ENCODE measurements around the gene CHST15.

Gene CHST15

GRCh38 chr10:124114696-124115095 lies 21.3 kb upstream of the CHST15 start:
- no peak for FAIRE-seq
- DNase-seq (ENCODE audit: insufficient read length, low spot score): no peak

DNA sequence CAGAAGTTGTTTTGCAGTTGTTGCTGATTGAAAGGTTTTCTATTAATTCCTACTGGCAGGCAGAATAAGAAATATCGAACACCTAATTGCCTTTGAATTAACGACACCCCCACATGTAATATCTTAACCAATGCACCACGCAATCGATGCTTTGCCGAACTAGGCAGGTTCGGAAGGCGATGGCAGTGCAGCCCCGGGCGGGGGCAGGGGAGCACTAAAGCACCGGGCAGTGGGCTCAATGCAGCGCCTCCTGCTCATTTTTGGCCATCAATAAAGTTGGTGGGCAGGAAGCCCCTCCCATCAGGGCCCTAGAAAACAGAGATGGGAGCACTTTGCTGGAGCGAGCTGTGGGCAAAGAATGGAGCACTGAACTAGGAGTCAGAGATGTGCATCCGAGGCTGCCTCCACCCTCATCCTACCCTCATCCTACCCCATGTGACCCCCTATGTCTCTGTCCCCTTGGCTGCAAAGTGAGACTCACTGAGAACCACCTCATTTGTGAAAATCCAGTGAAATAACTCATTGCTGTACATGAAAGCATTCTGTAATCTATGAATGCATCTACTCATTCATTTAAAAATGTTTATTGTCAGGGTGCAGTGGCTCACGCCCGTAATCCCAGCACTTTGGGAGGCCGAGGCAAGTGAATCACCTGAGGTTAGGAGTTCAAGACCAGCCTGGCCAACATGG lies 19.6 kb upstream of the CHST15 start:
- DNase-seq (ENCODE audit: insufficient read length, low spot score) (no peak), FAIRE-seq (no peak)
- TF ChIP-seq TAF1 (IDR thresholded peaks at IDR 0.05; ENCODE audit: low read depth, low read length) (no peak), POLR2AphosphoS5 (IDR thresholded peaks at IDR 0.05; ENCODE audit: low read depth, low read length) (no peak), SPI1 (IDR thresholded peaks at IDR 0.05; ENCODE audit: low read depth, low read length) (no peak), POU2F2 (IDR thresholded peaks at IDR 0.05; ENCODE audit: low read depth, low read length) (no peak), POLR2A (IDR thresholded peaks at IDR 0.05; ENCODE audit: low read depth, low read length) (no peak), PAX5 (IDR thresholded peaks at IDR 0.05; ENCODE audit: insufficient read depth, low read length, severe bottlenecking) (no peak)

More at GRCh38 chr10:124114696-124115095, 21.3 kb upstream of the CHST15 start:
- TF ChIP-seq POLR2A (IDR thresholded peaks at IDR 0.05; ENCODE audit: low read depth, low read length) (no peak), TAF1 (IDR thresholded peaks at IDR 0.05; ENCODE audit: low read depth, low read length) (no peak)

DNA sequence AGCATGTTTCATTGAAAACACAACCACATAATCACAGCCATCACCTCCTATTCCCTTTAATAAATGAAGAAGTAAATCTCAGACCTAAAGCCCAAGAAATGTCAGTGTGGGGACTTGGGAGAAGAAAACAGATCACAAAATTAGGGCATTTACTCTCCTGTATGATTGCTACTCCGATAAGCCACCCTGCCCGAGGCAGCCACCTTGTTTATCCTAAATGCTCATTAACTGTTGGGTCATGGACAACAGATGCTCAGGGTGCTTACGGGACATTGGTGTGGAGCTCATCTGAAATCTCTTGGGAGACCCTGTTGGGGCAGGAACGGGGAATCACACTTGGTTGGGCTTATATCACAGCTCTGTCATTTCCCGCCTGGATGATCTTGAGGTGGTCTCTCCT lies 17.5 kb upstream of the CHST15 start:
- TF ChIP-seq POU2F2 (IDR thresholded peaks at IDR 0.05; ENCODE audit: low read depth, low read length) (no peak), TAF1 (IDR thresholded peaks at IDR 0.05; ENCODE audit: low read depth, low read length) (no peak), POLR2A (IDR thresholded peaks at IDR 0.05; ENCODE audit: low read depth, low read length) (no peak), POLR2AphosphoS5 (IDR thresholded peaks at IDR 0.05; ENCODE audit: low read depth, low read length) (no peak), PAX5 (IDR thresholded peaks at IDR 0.05; ENCODE audit: insufficient read depth, low read length, severe bottlenecking) (no peak), SPI1 (IDR thresholded peaks at IDR 0.05; ENCODE audit: low read depth, low read length) (no peak)
- FAIRE-seq: no peak
- DNase-seq (ENCODE audit: insufficient read length, low spot score): no peak

- FAIRE-seq (no peak), DNase-seq (ENCODE audit: insufficient read length, low spot score) (no peak)
- TF ChIP-seq TAF1 (IDR thresholded peaks at IDR 0.05; ENCODE audit: low read depth, low read length) (no peak), SPI1 (IDR thresholded peaks at IDR 0.05; ENCODE audit: low read depth, low read length) (no peak), POLR2A (IDR thresholded peaks at IDR 0.05; ENCODE audit: low read depth, low read length) (no peak), PAX5 (IDR thresholded peaks at IDR 0.05; ENCODE audit: insufficient read depth, low read length, severe bottlenecking) (no peak), POLR2AphosphoS5 (IDR thresholded peaks at IDR 0.05; ENCODE audit: low read depth, low read length) (no peak), POU2F2 (IDR thresholded peaks at IDR 0.05; ENCODE audit: low read depth, low read length) (no peak)
Measured at GRCh38 chr10:124109261-124109660, 15.9 kb upstream of the CHST15 start.

- TF ChIP-seq POU2F2 (IDR thresholded peaks at IDR 0.05; ENCODE audit: low read depth, low read length) (no peak), PAX5 (IDR thresholded peaks at IDR 0.05; ENCODE audit: insufficient read depth, low read length, severe bottlenecking) (no peak), POLR2AphosphoS5 (IDR thresholded peaks at IDR 0.05; ENCODE audit: low read depth, low read length) (no peak), TAF1 (IDR thresholded peaks at IDR 0.05; ENCODE audit: low read depth, low read length) (no peak), SPI1 (IDR thresholded peaks at IDR 0.05; ENCODE audit: low read depth, low read length) (no peak), POLR2A (IDR thresholded peaks at IDR 0.05; ENCODE audit: low read depth, low read length) (no peak)
- no peak for FAIRE-seq
- DNase-seq (ENCODE audit: insufficient read length, low spot score): no peak
Measured at GRCh38 chr10:124107072-124107471, 13.7 kb upstream of the CHST15 start.

GRCh38 chr10:124106241-124106879 lies 13.0 kb upstream of the CHST15 start:
- FAIRE-seq (peak; percentile 92), DNase-seq (ENCODE audit: insufficient read length, low spot score) (peak; percentile 54)
- no peak for TF ChIP-seq SPI1 (IDR thresholded peaks at IDR 0.05; ENCODE audit: low read depth, low read length)
- no peak for TF ChIP-seq POLR2AphosphoS5 (IDR thresholded peaks at IDR 0.05; ENCODE audit: low read depth, low read length)
- TF ChIP-seq POLR2A (IDR thresholded peaks at IDR 0.05; ENCODE audit: low read depth, low read length): no peak
- TF ChIP-seq POU2F2 (IDR thresholded peaks at IDR 0.05; ENCODE audit: low read depth, low read length): peak; percentile 95

DNA sequence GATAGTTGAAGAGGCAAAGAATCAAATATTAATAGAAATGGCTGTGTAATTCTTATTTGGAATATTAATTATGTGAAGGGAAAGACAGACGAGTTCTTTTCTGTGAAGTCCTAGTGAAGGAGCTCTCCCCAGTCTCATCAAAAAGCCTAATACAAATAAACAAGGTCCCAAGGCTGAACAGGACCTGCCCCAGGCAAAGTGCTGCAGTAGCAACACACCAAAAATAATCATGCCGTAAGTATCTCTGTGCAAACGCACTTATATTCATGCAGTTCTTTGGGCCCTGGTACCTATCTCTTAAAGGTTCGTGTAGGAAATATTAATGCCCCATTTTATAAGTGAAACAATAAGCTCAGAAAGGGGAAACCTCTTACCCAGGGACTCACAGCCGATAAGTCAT lies 12.2 kb upstream of the CHST15 start:
- TF ChIP-seq PAX5 (IDR thresholded peaks at IDR 0.05; ENCODE audit: insufficient read depth, low read length, severe bottlenecking) (no peak), POLR2AphosphoS5 (IDR thresholded peaks at IDR 0.05; ENCODE audit: low read depth, low read length) (no peak)
- FAIRE-seq: no peak
- DNase-seq (ENCODE audit: insufficient read length, low spot score): no peak

- TF ChIP-seq POU2F2 (IDR thresholded peaks at IDR 0.05; ENCODE audit: low read depth, low read length) (no peak), TAF1 (IDR thresholded peaks at IDR 0.05; ENCODE audit: low read depth, low read length) (no peak), POLR2AphosphoS5 (IDR thresholded peaks at IDR 0.05; ENCODE audit: low read depth, low read length) (no peak), PAX5 (IDR thresholded peaks at IDR 0.05; ENCODE audit: insufficient read depth, low read length, severe bottlenecking) (no peak), POLR2A (IDR thresholded peaks at IDR 0.05; ENCODE audit: low read depth, low read length) (no peak), SPI1 (IDR thresholded peaks at IDR 0.05; ENCODE audit: low read depth, low read length) (no peak)
- no peak for FAIRE-seq
- DNase-seq (ENCODE audit: insufficient read length, low spot score): no peak
Measured at GRCh38 chr10:124105045-124105444, 11.6 kb upstream of the CHST15 start.

GRCh38 chr10:124104011-124104627 lies 10.7 kb upstream of the CHST15 start:
- FAIRE-seq (no peak), DNase-seq (ENCODE audit: insufficient read length, low spot score) (no peak)
- TF ChIP-seq POLR2AphosphoS5 (IDR thresholded peaks at IDR 0.05; ENCODE audit: low read depth, low read length) (no peak), POLR2A (IDR thresholded peaks at IDR 0.05; ENCODE audit: low read depth, low read length) (no peak), SPI1 (IDR thresholded peaks at IDR 0.05; ENCODE audit: low read depth, low read length) (no peak), POU2F2 (IDR thresholded peaks at IDR 0.05; ENCODE audit: low read depth, low read length) (no peak), TAF1 (IDR thresholded peaks at IDR 0.05; ENCODE audit: low read depth, low read length) (no peak), PAX5 (IDR thresholded peaks at IDR 0.05; ENCODE audit: insufficient read depth, low read length, severe bottlenecking) (no peak)

All from GM12891 (cell line).